NCI-H187 (cell line): ENCODE measurements around the gene MAP6.
"Not testable (repeated sequence)": the region's sequence is repeated elsewhere in the genome, so short reads cannot be mapped to it uniquely, and the experiment has no call there.

ENCODE experiments used
- DNase-seq, 2 experiments: peaks; one replicate each; lab custom pipeline; 2025; lab: John Stamatoyannopoulos, UW

The MAP6 gene

GRCh38 chr11:75591966-75592365 lies 76.9 kb downstream of the MAP6 start:
- DNase-seq: no peak

GRCh38 chr11:75591371-75591770 lies 77.5 kb downstream of the MAP6 start:
- no peak for DNase-seq

GRCh38 chr11:75589933-75590332 lies 78.9 kb downstream of the MAP6 start:
- DNase-seq: no peak

GRCh38 chr11:75589051-75589450 lies 79.8 kb downstream of the MAP6 start:
- DNase-seq: no peak

GRCh38 chr11:75588051-75588481 lies 80.8 kb downstream of the MAP6 start:
- no peak for DNase-seq

- no peak for DNase-seq
Measured at GRCh38 chr11:75586395-75586794, 82.4 kb downstream of the MAP6 start.

GRCh38 chr11:75585293-75585670 lies 83.6 kb downstream of the MAP6 start:
- no peak for DNase-seq

GRCh38 chr11:75584659-75585292 lies 84.1 kb downstream of the MAP6 start:
- DNase-seq: not testable (repeated sequence)

GRCh38 chr11:75583718-75584658 lies 84.8 kb downstream of the MAP6 start:
- peak; percentile 19 to 58 for DNase-seq

- DNase-seq: peak in 1 of 2 experiments; percentile 47
Measured at GRCh38 chr11:75582895-75583717, 85.7 kb downstream of the MAP6 start.

GRCh38 chr11:75582506-75582894 lies 86.3 kb downstream of the MAP6 start:
- DNase-seq: no peak

GRCh38 chr11:75579841-75580240 lies 89.0 kb downstream of the MAP6 start:
- no peak for DNase-seq

- no peak for DNase-seq
Measured at GRCh38 chr11:75578977-75579376, 89.9 kb downstream of the MAP6 start.

- no peak for DNase-seq
Measured at GRCh38 chr11:75577207-75577606, 91.6 kb downstream of the MAP6 start.

- no peak for DNase-seq
Measured at GRCh38 chr11:75576499-75576918, 92.3 kb downstream of the MAP6 start.

- DNase-seq: no peak
Measured at GRCh38 chr11:75576017-75576416, 92.8 kb downstream of the MAP6 start.

GRCh38 chr11:75574698-75575602 lies 93.9 kb downstream of the MAP6 start:
- no peak for DNase-seq

GRCh38 chr11:75572744-75573143 lies 96.1 kb downstream of the MAP6 start:
- DNase-seq: no peak

GRCh38 chr11:75571625-75572024 lies 97.2 kb downstream of the MAP6 start:
- no peak for DNase-seq

- peak; percentile 25 for DNase-seq
Measured at GRCh38 chr11:75570559-75571139, 98.2 kb downstream of the MAP6 start.
